Kidney epithelial cell (primary cell): ENCODE measurements around the gene SYP. TPM values are rescaled to one million over a fixed set of nuclear protein-coding genes. Genes with fewer than 3 reads are reported as not detected.

Experiments
- DNase-seq: peaks from one replicate; pipeline ENCODE4 v3.0.0-alpha.2; 2010; ENCODE audit warnings: low read depth
- H3K27me3 ChIP-seq: 2 replicates; pipeline ENCODE4 v1.6.0; 2011; ENCODE audit warnings: low read length; ENCODE audit not compliant: control insufficient read depth, insufficient read depth
- H3K36me3 ChIP-seq: 2 replicates; pipeline ENCODE4 v1.5.1; 2011; ENCODE audit warnings: low read length; ENCODE audit not compliant: control insufficient read depth, insufficient read depth
- H3K4me3 ChIP-seq: 2 replicates; pipeline ENCODE4 v1.5.1; 2011; ENCODE audit warnings: low read depth, mild to moderate bottlenecking, control low read depth, low read length
- CTCF ChIP-seq: IDR thresholded peaks from 2 replicates; pipeline ENCODE4 v1.5.1; 2011; ENCODE audit warnings: mild to moderate bottlenecking, moderate library complexity, low read length, control low read depth, inconsistent platforms; ENCODE audit not compliant: insufficient read depth, poor library complexity, severe bottlenecking
- total RNA-seq: library from RNA; depleted of rRNA; stranded (reverse); fragments of >200 nt; gene quantifications from 2 replicates; pipeline ENCODE4 v1.2.3, GENCODE V29; 2015

SYP gene
- total RNA-seq, 1 donor from 2014 or later = 1.0 TPM

DNA sequence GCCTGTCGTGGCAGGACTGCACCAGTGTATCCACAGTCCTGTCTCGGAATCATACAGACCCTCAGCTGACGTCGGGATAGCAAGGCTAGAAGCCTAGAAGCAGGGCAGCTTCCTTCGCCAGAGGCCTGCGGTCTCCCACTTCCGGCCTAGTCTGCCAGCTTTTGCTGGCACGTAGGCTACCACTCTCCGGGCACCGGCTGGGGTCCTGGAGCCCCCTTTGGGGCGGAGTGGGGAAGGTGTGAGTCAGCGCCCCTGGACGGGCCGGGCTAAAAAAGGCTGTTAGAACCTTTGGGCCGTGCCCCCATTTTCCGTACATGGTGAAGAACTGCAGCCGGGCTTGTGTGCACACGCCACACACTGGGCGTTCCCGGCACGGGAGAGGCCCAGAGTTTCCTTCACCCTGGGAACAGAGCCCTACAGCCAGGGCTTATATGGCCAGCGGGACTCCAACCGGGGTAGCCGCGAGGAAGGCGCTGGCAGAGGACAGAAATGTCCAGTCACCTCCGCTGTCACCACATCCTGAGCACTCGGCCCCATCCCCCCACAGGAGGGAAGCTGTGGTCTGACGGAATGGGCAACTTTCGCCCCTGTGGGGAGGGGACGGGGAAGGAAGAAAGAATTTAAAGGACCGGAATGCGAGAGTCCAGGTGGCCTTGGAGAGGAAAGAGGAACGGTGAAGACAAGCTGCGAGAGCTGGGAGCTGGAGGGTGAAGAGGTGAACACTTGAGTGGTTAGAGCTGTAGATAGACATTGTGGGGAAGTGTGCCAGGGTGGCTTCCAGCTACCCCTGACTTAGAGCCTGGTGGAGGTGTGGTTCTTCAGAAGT, 32.9 kb downstream of the SYP start:
- DNase-seq = no peak
- H3K4me3 ChIP-seq = peak overlapping the region; percentile 35
- H3K36me3 ChIP-seq = no peaks in the 10 kb centered on the region
- no peak for TF ChIP-seq CTCF
- no peaks in the 10 kb centered on the region for H3K27me3 ChIP-seq

- peak overlapping the region; percentile 35 for H3K4me3 ChIP-seq
- DNase-seq = no peak
- TF ChIP-seq CTCF = peak; percentile 49
Observed at GRCh38 chrX:49165901-49166881, 33.8 kb downstream of the SYP start.

GRCh38 chrX:49164589-49165360, 35.2 kb downstream of the SYP start:
- no peaks in the 10 kb centered on the region for H3K27me3 ChIP-seq
- TF ChIP-seq CTCF = no peak
- H3K36me3 ChIP-seq = no peaks in the 10 kb centered on the region
- DNase-seq = no peak
- H3K4me3 ChIP-seq = no peak overlapping the region

More at GRCh38 chrX:49165901-49166881, 33.8 kb downstream of the SYP start:
- Histone ChIP-seq H3K27me3 (no peaks in the 10 kb centered on the region), H3K36me3 (no peaks in the 10 kb centered on the region)

GRCh38 chrX:49163555-49164419, 36.2 kb downstream of the SYP start:
- no peak for DNase-seq
- TF ChIP-seq CTCF = no peak
- Histone ChIP-seq H3K27me3 (no peaks in the 10 kb centered on the region), H3K4me3 (peak overlapping the region; percentile 39), H3K36me3 (no peaks in the 10 kb centered on the region)

GRCh38 chrX:49162620-49163019, 37.4 kb downstream of the SYP start, which contains the start of gene MAGIX:
MAGIX (plus strand) TSS chrX:49162758; CDS start chrX:49162890, 132 bp downstream.
- no peaks in the 10 kb centered on the region for H3K27me3 ChIP-seq
- DNase-seq = no peak
- peak within 1 kb of the TSS; percentile 39 for H3K4me3 ChIP-seq
- H3K36me3 ChIP-seq = no peaks in the 10 kb centered on the region
- no peak for TF ChIP-seq CTCF
